Measurements from ENCODE around the gene RAB30.

Gene RAB30

GRCh38 chr11:83054001-83054400 is 17.7 kb downstream of the RAB30 start:
- Histone ChIP-seq H3K79me1 (ENCODE audit: low read depth, low read length) (no peaks in the 10 kb centered on the region), H3K14ac (ENCODE audit: low read length) (no peak overlapping the region), H3K4me3 (ENCODE audit: low read length in 2 of 2) (no peak overlapping the region), H2BK120ac (ENCODE audit: low read depth, low read length) (no peak overlapping the region), H2BK15ac (ENCODE audit: low read length) (no peak overlapping the region), H3K4me2 (ENCODE audit: insufficient read depth, low read length, poor library complexity, severe bottlenecking) (no peak overlapping the region), H3K27ac (replicated peaks; ENCODE audit: low read length) (no peak overlapping the region), H2AK5ac (ENCODE audit: low read depth, low read length) (no peak overlapping the region), H2AFZ (ENCODE audit: low read length) (no peak overlapping the region), H3K23ac (ENCODE audit: low read depth, low read length, poor library complexity) (no peak overlapping the region), H3K4me1 (ENCODE audit: control insufficient read depth in 2 of 2, insufficient read depth in 1 of 2, low read depth in 1 of 2, low read length in 2 of 2) (no peaks in the 10 kb centered on the region), H4K91ac (ENCODE audit: low read depth, low read length, poor library complexity) (no peak overlapping the region), H2BK5ac (ENCODE audit: low read length) (no peak overlapping the region), H3K9ac (ENCODE audit: low read depth, low read length, poor library complexity) (no peak overlapping the region), H3K18ac (ENCODE audit: low read length) (no peak overlapping the region), H2BK12ac (ENCODE audit: low read length) (no peak overlapping the region), H3K36me3 (replicated peaks in 1 of 2; ENCODE audit: control insufficient read depth in 2 of 2, insufficient read depth in 2 of 2, low read length in 2 of 2) (no peaks in the 10 kb centered on the region), H3K4ac (ENCODE audit: low read length) (no peak overlapping the region), H4K8ac (ENCODE audit: low read depth, low read length) (no peak overlapping the region), H3K9me3 (replicated peaks in 1 of 2; ENCODE audit: control insufficient read depth in 2 of 2, insufficient read depth in 1 of 2, low read depth in 1 of 2, low read length in 2 of 2) (no peaks in the 10 kb centered on the region), H3K27me3 (ENCODE audit: control insufficient read depth in 3 of 3, insufficient read depth in 3 of 3, low read depth in 1 of 3, low read length in 3 of 3) (no peaks in the 10 kb centered on the region)
- no peak for DNase-seq (ENCODE audit: low spot score)
- no CpG with 5 or more reads among the region's 2 CpGs for WGBS, 2 donors (ENCODE audit: extremely low coverage in 2 of 2, insufficient read length in 2 of 2, insufficient replicate concordance in 1 of 2)

GRCh38 chr11:83051760-83052671 is 19.7 kb downstream of the RAB30 start:
- H3K4me1 ChIP-seq (ENCODE audit: control insufficient read depth in 2 of 2, insufficient read depth in 1 of 2, low read depth in 1 of 2, low read length in 2 of 2): no peaks in the 10 kb centered on the region

DNA sequence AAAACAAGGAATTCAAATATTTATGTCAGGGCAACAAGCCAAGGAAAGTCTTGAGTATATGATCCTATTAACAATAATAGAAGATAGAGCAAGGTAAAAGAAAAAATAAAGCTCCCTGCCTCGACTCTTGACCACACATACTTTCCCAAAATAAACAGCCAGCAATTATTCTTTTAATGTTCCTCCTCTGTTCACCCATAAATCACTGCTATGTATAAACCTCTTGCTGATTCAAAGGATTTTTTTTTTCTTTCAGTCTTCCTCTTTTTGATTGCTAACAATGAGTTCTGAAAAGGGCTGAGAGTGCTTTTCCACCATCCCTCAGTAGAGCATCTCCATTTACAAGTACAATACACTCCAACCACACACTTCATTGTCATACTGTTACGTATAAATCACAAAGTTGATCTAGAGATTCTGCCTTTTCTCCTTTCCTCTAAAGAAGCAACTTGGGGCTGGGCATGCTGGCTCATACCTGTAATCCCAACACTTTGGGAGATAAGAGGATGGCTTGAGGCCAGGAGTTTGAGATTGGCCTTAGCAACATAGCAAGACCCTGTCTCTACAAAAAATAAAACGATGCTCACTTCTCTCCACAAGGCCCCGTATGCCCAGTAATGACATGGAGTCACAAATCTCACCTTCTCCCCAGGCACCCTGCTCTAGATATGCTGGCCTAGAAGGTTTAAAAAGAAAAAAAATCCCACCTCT is 24.0 kb downstream of the RAB30 start:
- Histone ChIP-seq H2BK5ac (ENCODE audit: low read length) (no peak overlapping the region), H3K4me3 (ENCODE audit: low read length in 2 of 2) (no peak overlapping the region), H2AK5ac (ENCODE audit: low read depth, low read length) (no peak overlapping the region), H3K4me2 (ENCODE audit: insufficient read depth, low read length, poor library complexity, severe bottlenecking) (no peak overlapping the region), H4K91ac (ENCODE audit: low read depth, low read length, poor library complexity) (no peak overlapping the region), H3K27me3 (ENCODE audit: control insufficient read depth in 3 of 3, insufficient read depth in 3 of 3, low read depth in 1 of 3, low read length in 3 of 3) (no peaks in the 10 kb centered on the region), H3K9me3 (replicated peaks in 1 of 2; ENCODE audit: control insufficient read depth in 2 of 2, insufficient read depth in 1 of 2, low read depth in 1 of 2, low read length in 2 of 2) (no peaks in the 10 kb centered on the region), H2AFZ (ENCODE audit: low read length) (no peak overlapping the region), H3K4ac (ENCODE audit: low read length) (no peak overlapping the region), H3K23ac (ENCODE audit: low read depth, low read length, poor library complexity) (no peak overlapping the region), H3K9ac (ENCODE audit: low read depth, low read length, poor library complexity) (no peak overlapping the region), H3K79me1 (ENCODE audit: low read depth, low read length) (no peaks in the 10 kb centered on the region), H3K18ac (ENCODE audit: low read length) (no peak overlapping the region), H3K27ac (replicated peaks; ENCODE audit: low read length) (no peak overlapping the region), H2BK15ac (ENCODE audit: low read length) (no peak overlapping the region), H3K36me3 (replicated peaks in 1 of 2; ENCODE audit: control insufficient read depth in 2 of 2, insufficient read depth in 2 of 2, low read length in 2 of 2) (no peaks in the 10 kb centered on the region), H2BK120ac (ENCODE audit: low read depth, low read length) (no peak overlapping the region), H4K8ac (ENCODE audit: low read depth, low read length) (no peak overlapping the region), H3K14ac (ENCODE audit: low read length) (no peak overlapping the region), H3K4me1 (ENCODE audit: control insufficient read depth in 2 of 2, insufficient read depth in 1 of 2, low read depth in 1 of 2, low read length in 2 of 2) (no peaks in the 10 kb centered on the region), H2BK12ac (ENCODE audit: low read length) (no peak overlapping the region)
- DNase-seq (ENCODE audit: low spot score): no peak
- no CpG with 5 or more reads among the region's 4 CpGs for WGBS, 2 donors (ENCODE audit: extremely low coverage in 2 of 2, insufficient read length in 2 of 2, insufficient replicate concordance in 1 of 2)

More at GRCh38 chr11:83051760-83052671, 19.7 kb downstream of the RAB30 start:
- Histone ChIP-seq H2BK15ac (ENCODE audit: low read length) (no peak overlapping the region), H4K91ac (ENCODE audit: low read depth, low read length, poor library complexity) (no peak overlapping the region), H2BK12ac (ENCODE audit: low read length) (no peak overlapping the region), H3K79me1 (ENCODE audit: low read depth, low read length) (no peaks in the 10 kb centered on the region), H4K8ac (ENCODE audit: low read depth, low read length) (no peak overlapping the region), H2BK120ac (ENCODE audit: low read depth, low read length) (no peak overlapping the region), H3K23ac (ENCODE audit: low read depth, low read length, poor library complexity) (no peak overlapping the region), H2AFZ (ENCODE audit: low read length) (no peak overlapping the region), H3K9ac (ENCODE audit: low read depth, low read length, poor library complexity) (no peak overlapping the region), H3K4me3 (ENCODE audit: low read length in 2 of 2) (no peak overlapping the region), H3K4me2 (ENCODE audit: insufficient read depth, low read length, poor library complexity, severe bottlenecking) (no peak overlapping the region), H3K9me3 (replicated peaks in 1 of 2; ENCODE audit: control insufficient read depth in 2 of 2, insufficient read depth in 1 of 2, low read depth in 1 of 2, low read length in 2 of 2) (no peaks in the 10 kb centered on the region), H3K36me3 (replicated peaks in 1 of 2; ENCODE audit: control insufficient read depth in 2 of 2, insufficient read depth in 2 of 2, low read length in 2 of 2) (no peaks in the 10 kb centered on the region), H2AK5ac (ENCODE audit: low read depth, low read length) (no peak overlapping the region), H3K27me3 (ENCODE audit: control insufficient read depth in 3 of 3, insufficient read depth in 3 of 3, low read depth in 1 of 3, low read length in 3 of 3) (no peaks in the 10 kb centered on the region), H3K4ac (ENCODE audit: low read length) (no peak overlapping the region), H3K14ac (ENCODE audit: low read length) (no peak overlapping the region), H2BK5ac (ENCODE audit: low read length) (no peak overlapping the region), H3K27ac (replicated peaks; ENCODE audit: low read length) (no peak overlapping the region), H3K18ac (ENCODE audit: low read length) (no peak overlapping the region)
- no peak for DNase-seq (ENCODE audit: low spot score)
- no CpG with 5 or more reads among the region's 6 CpGs for WGBS, 2 donors (ENCODE audit: extremely low coverage in 2 of 2, insufficient read length in 2 of 2, insufficient replicate concordance in 1 of 2)

DNA sequence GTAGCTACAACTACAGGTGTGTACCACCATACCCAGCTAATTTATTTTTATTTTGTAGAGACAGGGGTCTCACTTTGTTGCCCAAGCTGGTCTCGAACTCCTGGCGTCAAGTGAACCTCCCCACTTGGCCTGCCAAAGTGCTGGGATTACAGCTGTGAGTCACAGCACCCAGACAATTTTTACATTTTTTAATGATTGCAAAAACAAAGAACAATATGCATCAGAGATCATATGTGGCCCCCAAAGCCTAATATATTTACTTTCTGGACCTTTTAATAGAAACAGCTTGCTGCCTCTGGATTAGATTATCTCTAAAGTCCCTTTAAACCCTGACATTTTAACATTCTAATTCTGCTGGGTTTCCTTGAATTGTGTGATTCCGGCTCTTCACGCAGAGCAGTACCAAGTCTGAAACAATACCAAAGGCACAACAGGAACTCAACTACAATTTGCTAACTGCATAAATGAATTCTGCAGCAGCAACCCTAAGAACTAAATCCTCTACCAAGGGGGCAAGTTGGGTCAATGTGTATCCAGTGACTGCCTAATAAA is 25.0 kb downstream of the RAB30 start:
- H2BK12ac ChIP-seq (ENCODE audit: low read length): no peak overlapping the region
- no peak overlapping the region for H3K18ac ChIP-seq (ENCODE audit: low read length)
- WGBS, 2 donors (ENCODE audit: extremely low coverage in 2 of 2, insufficient read length in 2 of 2, insufficient replicate concordance in 1 of 2): no CpG with 5 or more reads among the region's 4 CpGs
- H3K27me3 ChIP-seq (ENCODE audit: control insufficient read depth in 3 of 3, insufficient read depth in 3 of 3, low read depth in 1 of 3, low read length in 3 of 3): no peaks in the 10 kb centered on the region
- H3K4me2 ChIP-seq (ENCODE audit: insufficient read depth, low read length, poor library complexity, severe bottlenecking): no peak overlapping the region
- H4K91ac ChIP-seq (ENCODE audit: low read depth, low read length, poor library complexity): no peak overlapping the region
- H3K9ac ChIP-seq (ENCODE audit: low read depth, low read length, poor library complexity): no peak overlapping the region
- no peaks in the 10 kb centered on the region for H3K4me1 ChIP-seq (ENCODE audit: control insufficient read depth in 2 of 2, insufficient read depth in 1 of 2, low read depth in 1 of 2, low read length in 2 of 2)
- H2AFZ ChIP-seq (ENCODE audit: low read length): no peak overlapping the region
- H3K14ac ChIP-seq (ENCODE audit: low read length): no peak overlapping the region
- H3K4ac ChIP-seq (ENCODE audit: low read length): no peak overlapping the region
- H3K27ac ChIP-seq (replicated peaks; ENCODE audit: low read length): no peak overlapping the region
- H3K4me3 ChIP-seq (ENCODE audit: low read length in 2 of 2): no peak overlapping the region
- H2AK5ac ChIP-seq (ENCODE audit: low read depth, low read length): no peak overlapping the region
- H3K23ac ChIP-seq (ENCODE audit: low read depth, low read length, poor library complexity): no peak overlapping the region
- no peaks in the 10 kb centered on the region for H3K36me3 ChIP-seq (replicated peaks in 1 of 2; ENCODE audit: control insufficient read depth in 2 of 2, insufficient read depth in 2 of 2, low read length in 2 of 2)
- no peak overlapping the region for H4K8ac ChIP-seq (ENCODE audit: low read depth, low read length)
- no peak for DNase-seq (ENCODE audit: low spot score)
- H2BK15ac ChIP-seq (ENCODE audit: low read length): no peak overlapping the region
- H2BK120ac ChIP-seq (ENCODE audit: low read depth, low read length): no peak overlapping the region
- no peaks in the 10 kb centered on the region for H3K79me1 ChIP-seq (ENCODE audit: low read depth, low read length)
- no peak overlapping the region for H2BK5ac ChIP-seq (ENCODE audit: low read length)
- no peaks in the 10 kb centered on the region for H3K9me3 ChIP-seq (replicated peaks in 1 of 2; ENCODE audit: control insufficient read depth in 2 of 2, insufficient read depth in 1 of 2, low read depth in 1 of 2, low read length in 2 of 2)
